Fibroblast of lung (primary cell): ENCODE measurements around the gene EPB41.

Source experiments
- EZH2 ChIP-seq: IDR thresholded peaks from 2 replicates; pipeline ENCODE4 v1.5.1; 2012; ENCODE audit warnings: low read length, control low read depth, mild to moderate bottlenecking; ENCODE audit errors: missing control alignments
- TF ChIP-seq, protein P1 (sequence below), 2 donors: IDR thresholded peaks in 1 of 2; conservative IDR thresholded peaks in 1 of 2; 1 replicate in 1 of 2; 2 replicates in 1 of 2; pipeline ENCODE4 v1.5.1; 2011 to 2012; ENCODE audit warnings: low read length in 2 of 2, control low read depth in 1 of 2, inconsistent platforms in 1 of 2, low read depth in 1 of 2, mild to moderate bottlenecking in 1 of 2

DNA sequence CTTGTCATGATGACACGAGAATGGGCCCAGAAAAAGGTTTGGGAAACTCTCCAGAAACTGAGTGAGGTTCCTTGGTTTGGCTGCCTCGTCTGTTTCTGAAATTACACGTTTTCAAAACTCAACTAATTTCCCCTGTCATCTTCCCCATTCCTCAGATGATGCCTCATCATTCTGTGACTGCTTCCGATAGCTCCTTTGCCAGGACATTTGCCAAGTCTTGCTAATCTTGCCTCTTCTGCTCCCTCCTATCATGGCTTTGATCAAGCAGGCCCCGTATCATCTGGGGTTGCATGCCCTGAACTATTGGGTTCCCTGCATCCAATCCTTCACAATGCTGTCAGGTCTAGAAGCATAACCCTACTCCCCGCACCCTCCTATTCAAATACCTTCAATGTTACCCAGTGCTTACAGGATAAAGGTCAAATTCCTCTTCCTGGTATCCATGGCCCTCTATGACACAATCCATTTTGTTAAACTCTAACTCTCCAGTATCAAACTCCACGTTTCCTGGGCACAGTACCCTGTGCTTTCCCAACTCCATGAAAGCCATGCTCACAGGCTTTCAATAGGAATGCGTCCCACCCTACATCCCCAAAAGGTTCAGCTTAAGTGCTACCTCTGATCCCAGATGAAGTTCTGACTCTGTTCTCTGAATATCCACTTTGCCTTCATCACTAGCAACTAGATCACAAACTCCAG is 231.5 kb downstream of the EPB41 start:
- TF ChIP-seq, protein P1, sequence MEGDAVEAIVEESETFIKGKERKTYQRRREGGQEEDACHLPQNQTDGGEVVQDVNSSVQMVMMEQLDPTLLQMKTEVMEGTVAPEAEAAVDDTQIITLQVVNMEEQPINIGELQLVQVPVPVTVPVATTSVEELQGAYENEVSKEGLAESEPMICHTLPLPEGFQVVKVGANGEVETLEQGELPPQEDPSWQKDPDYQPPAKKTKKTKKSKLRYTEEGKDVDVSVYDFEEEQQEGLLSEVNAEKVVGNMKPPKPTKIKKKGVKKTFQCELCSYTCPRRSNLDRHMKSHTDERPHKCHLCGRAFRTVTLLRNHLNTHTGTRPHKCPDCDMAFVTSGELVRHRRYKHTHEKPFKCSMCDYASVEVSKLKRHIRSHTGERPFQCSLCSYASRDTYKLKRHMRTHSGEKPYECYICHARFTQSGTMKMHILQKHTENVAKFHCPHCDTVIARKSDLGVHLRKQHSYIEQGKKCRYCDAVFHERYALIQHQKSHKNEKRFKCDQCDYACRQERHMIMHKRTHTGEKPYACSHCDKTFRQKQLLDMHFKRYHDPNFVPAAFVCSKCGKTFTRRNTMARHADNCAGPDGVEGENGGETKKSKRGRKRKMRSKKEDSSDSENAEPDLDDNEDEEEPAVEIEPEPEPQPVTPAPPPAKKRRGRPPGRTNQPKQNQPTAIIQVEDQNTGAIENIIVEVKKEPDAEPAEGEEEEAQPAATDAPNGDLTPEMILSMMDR (conservative IDR thresholded peaks at IDR 0.05 in 1 of 2, IDR thresholded peaks at IDR 0.05 in 1 of 2; ENCODE audit: low read depth in 1 of 2, low read length in 2 of 2): no peak
- no peak for TF ChIP-seq EZH2
